Cortex of kidney (tissue), 1 donor: ENCODE results near the gene DRAP1.

ENCODE experiments used
- DNase-seq: peaks from one replicate; lab custom pipeline; 2025; lab: John Stamatoyannopoulos, UW

Gene DRAP1, protein sequence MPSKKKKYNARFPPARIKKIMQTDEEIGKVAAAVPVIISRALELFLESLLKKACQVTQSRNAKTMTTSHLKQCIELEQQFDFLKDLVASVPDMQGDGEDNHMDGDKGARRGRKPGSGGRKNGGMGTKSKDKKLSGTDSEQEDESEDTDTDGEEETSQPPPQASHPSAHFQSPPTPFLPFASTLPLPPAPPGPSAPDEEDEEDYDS

DNA sequence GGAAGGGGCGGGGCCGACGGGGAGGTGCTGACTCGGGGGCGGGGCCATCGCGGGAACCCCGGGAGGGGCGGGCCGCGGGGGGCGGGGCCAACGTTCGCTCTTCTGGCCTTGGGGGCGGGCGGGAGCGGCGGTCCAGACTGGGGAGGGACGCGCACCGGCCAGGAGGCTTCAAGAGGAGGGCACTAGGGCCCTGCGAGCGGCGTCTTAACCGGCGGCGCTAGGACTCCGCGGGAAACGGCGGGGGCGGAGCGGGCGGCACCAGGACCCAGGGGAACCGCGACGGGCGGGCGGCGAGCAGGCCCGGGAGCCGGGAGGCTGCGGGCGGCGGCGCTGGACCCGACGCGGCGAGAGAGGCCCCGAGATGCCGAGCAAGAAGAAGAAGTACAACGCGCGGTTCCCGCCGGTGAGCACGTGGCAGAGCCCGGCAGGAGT is at the start of gene DRAP1:
TSS of gene DRAP1 (plus strand) at position 286 of the 432 bp plus-strand sequence. CDS start at position 362, 76 bp downstream.
- DNase-seq = peak; percentile 82

DNA sequence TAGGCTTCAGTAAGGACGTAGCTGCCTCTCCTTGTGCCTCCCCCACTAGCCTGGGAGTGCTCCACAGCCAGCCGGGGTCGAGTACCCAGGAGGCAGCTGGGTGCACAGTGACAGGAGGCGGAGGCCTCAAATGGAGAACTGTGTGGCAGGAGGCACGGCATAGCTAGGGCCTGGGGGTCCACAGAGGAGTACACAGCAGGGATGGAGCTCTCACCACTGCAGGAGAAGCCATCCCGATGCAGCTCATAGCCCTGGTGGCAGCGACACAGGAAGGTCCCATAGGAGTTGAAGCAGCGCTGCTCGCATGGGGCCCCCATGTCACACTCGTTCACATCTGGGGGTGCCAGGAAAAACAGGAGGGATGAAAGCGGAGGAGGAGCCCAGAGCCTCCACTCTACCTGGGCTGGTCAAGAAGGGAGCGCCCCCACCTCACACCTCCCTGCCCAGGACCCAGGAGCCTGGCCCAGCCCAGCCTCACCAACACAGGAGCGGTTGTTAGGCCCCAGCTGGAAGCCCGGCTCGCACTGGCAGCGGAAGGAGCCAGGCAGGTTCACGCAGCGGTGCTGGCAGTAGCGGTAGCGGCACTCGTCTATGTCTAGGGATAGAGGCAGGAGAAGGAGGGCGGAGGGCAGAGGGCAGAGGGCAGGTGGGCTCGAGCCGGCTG is 49.5 kb upstream of the DRAP1 start:
- DNase-seq = no peak

DNA sequence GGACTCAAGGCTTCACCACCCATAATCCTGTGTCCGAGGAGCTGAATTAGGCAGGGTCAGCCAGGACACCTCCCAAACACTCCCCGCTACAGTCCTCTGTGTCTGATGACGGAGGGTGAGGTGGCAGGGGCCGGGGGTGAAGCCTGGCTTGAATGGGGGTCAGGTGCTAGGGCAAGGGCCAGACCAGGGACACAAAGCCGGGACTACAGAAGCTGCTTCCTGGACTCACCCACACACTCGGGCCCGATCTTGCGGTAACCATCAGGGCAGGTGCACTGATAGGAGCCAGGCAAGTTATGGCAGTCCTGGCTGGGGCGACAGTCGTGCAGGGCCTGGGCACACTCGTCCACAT is 48.9 kb upstream of the DRAP1 start:
- DNase-seq = no peak

DNA sequence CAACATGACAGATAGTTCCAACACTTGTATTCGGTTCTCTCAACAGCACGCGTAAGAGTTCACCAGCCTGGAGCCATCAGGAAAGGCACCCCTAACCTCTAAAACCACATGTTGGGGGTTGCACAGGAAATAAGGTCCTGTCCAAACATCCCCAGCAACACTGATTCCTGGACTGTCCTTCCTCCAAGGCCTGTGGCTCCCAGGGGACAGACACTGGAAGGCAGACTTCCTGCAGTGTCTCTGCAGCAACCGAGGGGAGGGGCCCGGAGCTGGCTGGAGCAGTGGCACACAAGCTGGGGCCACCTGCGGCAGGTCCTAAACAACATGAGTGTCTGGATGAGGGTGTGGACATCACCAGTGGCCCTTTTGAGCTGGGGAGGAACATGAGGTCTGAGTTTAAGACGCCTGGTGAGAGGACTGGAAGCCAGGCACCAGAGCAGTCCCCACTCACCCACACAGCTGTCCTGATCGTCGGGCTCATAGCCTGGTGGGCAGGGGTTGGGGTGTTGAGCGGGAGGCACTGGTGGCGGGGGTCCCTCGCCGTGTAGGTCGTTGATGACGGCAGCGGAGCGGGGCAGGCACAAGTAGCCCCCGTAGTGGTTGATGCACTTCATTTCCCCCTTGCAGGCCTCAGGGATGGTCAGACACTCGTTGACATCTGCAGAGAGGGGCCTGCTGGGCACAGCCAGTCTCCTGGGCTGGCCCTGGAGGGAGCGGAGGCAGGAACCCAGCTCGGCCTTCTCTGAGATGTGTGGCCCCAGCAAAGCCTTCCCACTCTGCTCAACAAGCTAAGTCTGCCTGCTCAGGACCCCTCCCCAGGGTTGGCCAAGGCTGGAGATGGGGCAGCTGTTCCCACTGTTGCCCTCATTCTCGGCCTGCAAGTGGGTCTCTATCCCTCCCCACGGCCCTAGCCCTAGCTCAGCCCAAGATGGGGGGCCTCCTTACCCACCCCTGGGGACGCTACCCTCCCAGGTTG is 48.2 kb upstream of the DRAP1 start:
- no peak for DNase-seq

DNA sequence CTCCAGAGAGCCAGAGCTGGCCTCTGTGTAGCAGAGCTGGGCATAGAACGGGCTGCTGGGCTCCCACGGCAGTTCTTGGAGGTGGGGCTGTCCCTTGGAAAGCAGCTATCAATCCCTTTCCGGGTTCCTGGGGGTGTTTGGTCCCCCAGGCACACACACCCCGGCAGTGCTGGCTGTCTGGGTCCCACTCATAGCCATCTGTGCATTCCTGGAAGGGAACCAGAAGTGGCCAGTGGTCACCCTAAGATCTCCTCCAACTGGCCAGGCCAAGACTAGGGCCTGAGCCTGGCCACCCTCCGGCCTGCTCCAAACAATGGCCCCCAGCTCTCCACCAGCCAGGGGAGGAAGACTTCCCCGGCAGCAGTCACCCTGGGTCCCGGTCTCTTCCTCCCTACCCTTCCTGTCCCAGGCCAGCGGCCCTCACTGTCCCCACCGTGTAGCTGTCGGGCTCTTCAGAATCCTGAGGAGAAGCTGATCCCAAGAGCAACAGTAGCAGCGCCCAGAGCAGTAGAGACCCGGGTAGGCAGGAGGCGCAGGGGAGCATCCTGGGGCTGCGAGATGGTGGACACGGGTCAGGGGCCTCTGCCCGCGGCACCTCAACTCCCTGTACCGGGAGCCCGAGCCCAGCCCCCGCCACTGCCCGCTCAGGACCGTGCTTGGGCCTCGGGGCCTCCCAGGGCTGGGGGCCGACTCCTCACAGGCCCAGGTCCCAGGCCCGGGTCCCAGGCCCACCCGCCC is 47.2 kb upstream of the DRAP1 start:
- DNase-seq = no peak

DNA sequence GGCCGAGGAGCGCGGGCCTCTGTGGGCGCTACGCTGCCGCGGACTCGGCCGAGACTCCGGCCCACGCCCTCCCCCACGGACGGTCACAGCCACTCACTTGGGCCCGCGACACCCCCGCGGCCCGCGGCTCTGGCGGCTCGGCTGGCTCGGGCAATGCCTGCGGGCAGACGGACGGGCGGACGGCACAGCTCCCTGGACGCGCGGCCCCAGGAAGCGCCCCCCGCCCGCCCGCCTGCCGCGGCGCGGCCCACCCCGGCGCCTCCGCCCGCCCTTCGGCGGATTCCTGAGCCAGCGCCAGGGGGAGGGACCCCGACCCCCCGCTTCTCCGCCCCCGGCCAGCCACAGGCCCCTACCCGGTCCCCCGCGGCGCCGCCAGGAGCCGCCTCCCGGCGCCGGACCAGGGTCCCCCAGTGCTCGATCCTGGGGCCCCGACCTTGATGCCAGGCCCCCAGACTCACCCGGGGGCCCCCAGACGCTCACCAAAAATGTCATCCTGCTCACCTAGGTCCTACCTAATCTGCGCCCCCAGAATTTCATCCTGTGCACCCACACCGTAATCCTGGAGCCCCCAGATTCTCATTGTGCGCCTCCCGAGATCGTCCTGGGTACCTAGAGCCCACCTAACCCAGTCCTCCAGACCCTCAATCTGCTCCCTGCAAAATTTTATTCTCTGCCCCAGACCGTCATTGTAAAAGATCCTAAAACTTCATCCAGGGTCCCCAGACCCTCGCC is 46.5 kb upstream of the DRAP1 start, which contains the start of gene EFEMP2:
TSS of gene EFEMP2 (minus strand) at position 215 of the 732 bp plus-strand sequence. CDS start 446 bp downstream, outside the sequence.
- no peak for DNase-seq

DNA sequence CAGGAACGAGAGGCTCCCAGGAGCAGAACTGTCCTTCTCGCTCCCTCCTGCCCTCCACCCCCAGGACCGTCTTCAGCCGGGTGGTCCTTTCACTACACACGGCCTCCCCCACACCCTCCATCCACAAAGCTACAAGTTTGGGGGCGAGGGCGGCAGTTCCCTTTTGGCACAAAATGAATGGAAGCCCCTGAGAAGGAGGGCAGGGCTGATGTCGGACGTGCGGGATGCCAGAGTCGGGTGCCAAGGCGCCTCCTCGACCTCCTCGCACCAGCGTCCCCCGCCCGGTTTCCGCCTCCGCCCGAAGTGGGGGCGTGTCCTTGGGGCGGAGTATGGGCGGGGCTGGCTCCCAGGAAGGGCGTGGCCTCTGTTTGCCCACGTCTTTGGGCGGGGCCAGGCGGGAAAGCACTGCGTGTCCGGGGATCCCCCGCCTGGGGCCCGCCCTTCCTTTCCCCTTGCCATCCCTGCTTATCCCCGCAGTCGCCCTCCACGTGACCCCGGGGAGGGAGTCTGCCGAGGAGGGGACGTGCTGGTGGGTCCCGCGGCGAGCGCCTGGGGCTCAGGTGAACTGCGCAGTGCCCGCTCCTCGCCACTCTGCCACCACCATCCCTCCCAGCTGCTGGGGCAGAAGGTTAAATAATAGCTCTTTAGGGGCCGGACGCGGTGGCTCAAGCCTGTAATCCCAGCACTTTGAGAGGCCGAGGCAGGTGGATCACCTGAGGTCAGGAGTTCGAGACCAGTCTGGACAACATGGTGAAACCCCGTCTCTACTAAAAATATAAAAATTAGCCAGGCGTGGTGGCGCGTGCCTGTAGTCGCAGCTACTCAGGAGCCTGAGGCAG is 45.7 kb upstream of the DRAP1 start:
- DNase-seq = no peak

DNA sequence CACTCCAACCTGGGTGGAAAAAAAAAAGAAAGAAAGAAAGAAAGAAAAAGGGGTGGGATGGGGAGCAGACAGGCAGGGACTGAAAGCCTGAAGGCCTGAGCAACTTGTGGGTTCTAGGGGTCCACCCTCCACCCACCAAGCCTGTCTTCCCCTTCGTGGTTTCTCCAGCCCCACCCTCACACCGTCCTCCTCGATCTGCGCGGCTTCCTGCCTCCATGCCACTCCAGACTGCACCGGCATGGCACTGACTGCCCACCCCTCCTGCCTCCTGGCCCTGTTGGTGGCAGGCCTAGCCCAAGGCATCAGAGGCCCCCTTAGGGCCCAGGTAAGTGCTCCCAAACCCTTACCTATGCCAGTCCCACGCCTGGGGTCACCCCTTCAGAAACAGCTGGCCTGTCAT is 39.6 kb upstream of the DRAP1 start, which contains the start of gene CTSW:
TSS of gene CTSW (plus strand) at position 221 of the 400 bp plus-strand sequence. CDS start at position 239, 18 bp downstream.
- DNase-seq = no peak

DNA sequence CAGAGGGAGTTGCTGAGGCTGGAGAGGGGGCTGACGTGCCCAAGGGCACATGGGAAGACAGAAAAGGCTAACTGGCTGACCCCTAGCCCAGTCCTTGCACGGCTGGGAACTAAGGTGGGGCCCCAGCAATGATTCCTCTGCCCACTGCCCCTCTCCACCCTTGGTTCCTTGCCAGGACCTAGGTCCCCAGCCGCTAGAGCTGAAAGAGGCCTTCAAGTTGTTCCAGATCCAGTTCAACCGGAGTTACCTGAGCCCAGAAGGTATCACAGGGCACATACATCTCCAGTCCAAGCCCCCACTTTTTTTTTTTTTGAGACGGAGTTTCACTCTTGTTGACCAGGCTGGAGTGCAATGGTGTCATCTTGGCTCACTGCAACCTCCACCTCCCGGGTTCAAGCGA is 39.2 kb upstream of the DRAP1 start:
- no peak for DNase-seq

DNA sequence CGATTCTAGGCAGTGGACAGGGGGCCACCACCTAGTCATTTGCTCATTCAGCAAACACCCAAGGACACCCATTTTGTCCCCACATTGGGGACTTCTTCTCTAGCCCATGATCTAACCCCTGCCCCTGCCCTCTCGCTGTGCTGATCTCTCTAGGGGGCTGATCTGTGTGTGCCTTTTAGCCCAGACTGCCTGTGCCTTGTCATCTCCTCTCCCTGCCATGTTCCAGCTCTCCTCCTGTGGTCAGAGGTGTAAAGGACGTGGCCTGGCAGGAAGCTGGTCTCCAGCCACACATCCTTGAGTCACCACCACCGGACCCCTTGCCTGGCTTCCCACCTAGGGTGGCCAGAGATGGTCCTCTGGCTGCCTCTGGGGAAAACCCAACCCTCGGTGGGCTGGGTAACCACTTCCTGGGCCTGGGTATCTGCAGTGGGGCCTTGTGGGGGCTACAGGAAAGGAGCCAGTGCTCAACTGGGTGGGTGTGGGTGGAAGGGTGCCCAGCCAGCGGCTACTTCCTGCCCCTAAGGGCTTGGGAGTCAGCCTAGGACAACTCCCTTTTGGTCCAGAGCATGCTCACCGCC is 38.3 kb upstream of the DRAP1 start:
- no peak for DNase-seq

DNA sequence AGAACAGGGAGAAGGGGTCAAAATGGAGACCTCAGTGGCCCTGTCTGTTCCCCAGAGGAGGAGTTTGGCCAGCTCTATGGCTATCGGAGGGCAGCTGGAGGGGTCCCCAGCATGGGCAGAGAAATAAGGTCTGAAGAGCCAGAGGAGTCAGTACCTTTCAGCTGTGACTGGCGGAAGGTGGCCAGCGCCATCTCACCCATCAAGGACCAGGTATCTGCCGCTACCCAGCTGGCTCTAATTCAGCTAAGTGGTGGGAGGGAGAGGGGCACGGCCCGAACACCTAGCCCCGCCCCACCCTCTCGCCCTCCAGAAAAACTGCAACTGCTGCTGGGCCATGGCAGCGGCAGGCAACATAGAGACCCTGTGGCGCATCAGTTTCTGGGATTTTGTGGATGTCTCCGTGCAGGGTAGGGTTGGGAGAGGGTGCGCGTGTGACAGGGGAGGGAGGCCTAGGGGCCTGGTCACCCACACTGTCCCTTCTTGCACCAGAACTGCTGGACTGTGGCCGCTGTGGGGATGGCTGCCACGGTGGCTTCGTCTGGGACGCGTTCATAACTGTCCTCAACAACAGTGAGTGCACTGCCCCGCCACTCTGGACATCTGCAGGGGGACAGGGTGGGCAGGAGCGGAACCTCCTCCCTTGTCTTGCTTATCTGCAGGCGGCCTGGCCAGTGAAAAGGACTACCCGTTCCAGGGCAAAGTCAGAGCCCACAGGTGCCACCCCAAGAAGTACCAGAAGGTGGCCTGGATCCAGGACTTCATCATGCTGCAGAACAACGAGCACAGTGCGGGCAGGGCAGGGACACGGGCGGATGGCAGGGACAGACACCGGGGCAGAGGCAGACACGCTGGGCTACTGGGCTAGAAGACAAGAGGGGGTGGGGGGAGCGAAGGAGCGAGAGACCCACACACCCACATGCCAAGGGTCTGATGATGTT is 36.8 kb upstream of the DRAP1 start:
- no peak for DNase-seq

DNA sequence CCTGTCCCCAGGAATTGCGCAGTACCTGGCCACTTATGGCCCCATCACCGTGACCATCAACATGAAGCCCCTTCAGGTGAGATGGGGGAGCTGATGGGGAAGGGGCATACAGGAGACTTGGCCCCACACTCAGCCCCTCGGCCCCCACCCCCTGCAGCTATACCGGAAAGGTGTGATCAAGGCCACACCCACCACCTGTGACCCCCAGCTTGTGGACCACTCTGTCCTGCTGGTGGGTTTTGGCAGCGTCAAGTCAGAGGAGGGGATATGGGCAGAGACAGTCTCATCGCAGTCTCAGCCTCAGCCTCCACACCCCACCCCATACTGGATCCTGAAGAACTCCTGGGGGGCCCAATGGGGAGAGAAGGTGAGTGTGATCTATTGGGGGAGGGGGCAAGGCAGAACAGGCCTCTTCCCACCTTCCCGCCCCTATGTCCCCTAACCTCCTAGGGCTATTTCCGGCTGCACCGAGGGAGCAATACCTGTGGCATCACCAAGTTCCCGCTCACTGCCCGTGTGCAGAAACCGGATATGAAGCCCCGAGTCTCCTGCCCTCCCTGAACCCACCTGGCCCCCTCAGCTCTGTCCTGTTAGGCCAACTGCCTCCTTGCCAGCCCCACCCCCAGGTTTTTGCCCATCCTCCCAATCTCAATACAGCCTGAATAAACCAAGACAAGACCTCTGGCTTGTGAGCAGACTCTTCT is 36.0 kb upstream of the DRAP1 start:
- no peak for DNase-seq

DNA sequence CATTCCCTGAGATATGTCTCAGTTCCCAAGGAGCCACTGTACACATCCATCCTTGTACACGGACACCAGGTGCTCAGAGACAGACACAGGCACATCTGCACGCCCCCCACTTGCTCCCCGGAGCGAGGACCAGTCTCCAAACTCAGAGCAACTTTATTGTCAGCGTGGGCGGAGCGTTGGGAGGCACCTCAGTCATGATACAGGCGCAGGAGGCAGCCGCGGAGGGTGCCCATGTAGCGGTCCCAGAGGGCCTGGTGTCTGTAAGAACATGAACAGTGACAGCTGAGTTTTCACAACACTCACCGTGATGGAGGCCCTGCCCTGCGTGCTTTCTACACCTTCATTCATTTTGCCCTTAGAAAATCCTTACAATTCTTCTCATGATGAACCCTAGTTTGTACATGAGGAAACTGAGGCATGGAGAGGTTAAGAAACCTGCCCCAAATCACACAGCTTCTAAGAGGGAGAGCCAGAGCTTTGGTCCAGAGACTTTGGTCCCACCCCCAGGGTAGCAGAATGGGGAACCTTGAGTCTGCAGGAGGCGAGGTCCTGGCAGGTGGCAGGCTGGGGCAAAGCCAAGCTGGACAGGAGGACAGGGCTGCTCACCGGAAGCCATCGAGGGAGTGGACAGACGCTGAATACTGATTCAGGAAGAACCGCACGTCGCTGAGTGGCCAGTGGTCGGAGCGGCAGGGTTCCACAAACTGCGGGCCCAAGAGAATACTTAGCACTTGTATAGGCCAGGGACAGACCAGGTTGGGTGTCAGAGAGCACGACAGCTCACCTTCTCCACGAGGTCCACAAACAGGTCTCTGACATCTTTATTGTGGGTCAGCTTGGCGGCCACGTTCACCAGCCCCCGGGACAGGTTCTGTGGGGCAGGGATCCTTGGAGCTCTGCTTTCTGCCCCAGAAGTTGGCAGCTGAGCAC is 35.2 kb upstream of the DRAP1 start:
- DNase-seq = no peak

DNA sequence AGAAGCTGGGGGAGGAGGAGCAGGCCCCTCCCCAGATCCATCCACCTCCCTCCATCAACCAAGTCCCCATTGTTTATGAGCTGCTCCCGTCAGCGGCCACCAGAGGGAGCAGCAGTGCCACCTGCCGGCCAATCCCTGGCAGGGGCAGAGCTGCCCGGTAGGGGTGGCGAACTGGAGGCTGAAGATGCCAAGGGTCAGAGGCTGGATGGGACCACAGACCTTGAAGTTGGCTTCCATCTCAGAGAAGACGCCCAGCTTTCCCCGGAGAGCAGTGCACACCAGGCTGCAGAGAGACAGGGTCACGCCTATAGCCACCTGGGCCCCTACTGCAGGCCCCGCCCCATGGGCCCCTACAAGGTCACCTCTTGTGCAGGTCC is 34.5 kb upstream of the DRAP1 start:
- no peak for DNase-seq

DNA sequence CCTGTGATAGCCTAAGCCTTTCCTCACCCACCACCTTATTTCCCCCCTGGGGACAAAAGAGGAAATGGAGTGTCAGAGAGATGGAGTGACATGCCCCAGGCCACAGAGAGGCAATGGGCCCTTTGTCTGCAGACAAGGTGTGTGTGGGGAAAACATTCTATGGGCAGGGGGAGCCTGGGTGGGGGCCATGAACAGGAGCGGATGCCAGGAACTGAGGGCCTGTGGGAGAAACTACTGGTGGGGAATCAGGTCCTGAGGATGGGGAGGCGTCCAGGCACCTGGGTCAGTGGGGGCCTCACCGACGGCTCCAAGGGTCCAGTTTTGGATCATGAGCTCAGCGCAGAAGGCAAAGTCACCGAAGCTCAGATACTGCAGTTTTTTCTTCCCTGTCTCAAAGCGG is 34.0 kb upstream of the DRAP1 start:
- DNase-seq = no peak

DNA sequence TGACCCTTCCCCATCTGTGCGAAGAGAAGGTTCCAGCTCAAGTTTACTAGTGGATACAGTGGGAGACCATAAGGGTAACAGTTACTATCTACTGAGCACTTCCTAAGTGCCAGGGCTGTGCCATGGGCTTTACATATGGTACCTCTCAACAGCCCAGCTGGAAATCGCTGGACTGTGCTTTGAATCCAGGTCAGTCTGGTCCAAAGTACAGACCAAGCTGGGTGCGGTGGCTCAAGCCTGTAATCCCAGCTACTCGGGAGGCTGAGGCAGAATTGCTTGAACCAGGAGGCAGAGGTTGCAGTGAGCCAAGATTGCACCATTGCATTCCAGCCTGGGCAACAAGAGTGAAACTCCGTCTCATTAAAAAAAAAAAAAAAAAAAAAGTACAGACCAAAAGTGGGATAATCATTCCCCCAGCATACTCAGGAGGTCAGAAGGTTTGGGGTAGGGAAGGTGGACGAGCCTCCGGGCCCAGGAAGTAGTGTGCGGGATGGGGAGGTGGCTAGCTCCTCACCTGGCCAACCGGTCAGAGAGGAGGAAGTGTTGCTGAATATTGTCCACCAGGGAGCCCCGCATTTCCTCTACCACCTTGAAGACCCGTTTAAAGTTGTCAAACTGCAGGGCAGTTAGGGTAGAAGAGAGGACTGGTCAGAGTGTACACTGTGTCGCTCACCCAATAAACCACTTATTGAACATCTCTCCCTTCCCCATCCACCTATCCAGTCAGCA is 33.3 kb upstream of the DRAP1 start:
- DNase-seq = no peak
